HepG2 (cell line): ENCODE results near the gene ORC4. TPM values are rescaled to one million over a fixed set of nuclear protein-coding genes. Genes with fewer than 3 reads are reported as not detected.

Experiments used
- GABPB1 ChIP-seq: IDR thresholded peaks from 2 replicates; pipeline ENCODE4 v1.6.1; 2016; ENCODE audit warnings: mild to moderate bottlenecking, missing genetic modification reagents, moderate library complexity, missing compliant biosample characterization
- HNRNPLL ChIP-seq: fragments of 200-400 bp; formaldehyde crosslinking; IDR thresholded peaks from 2 replicates; pipeline ENCODE4 v1.6.1; 2017; ENCODE audit warnings: mild to moderate bottlenecking, low read depth, low read length; ENCODE audit not compliant: poor library complexity, severe bottlenecking
- HOXA5 ChIP-seq: sonication (generic); formaldehyde crosslinking; IDR thresholded peaks from 2 replicates; pipeline ENCODE4 v1.4.0; 2020; ENCODE audit warnings: missing genetic modification reagents
- NR1H2 ChIP-seq: sonication (generic); formaldehyde crosslinking; IDR thresholded peaks from 2 replicates; pipeline ENCODE4 v1.8.1; 2022; ENCODE audit warnings: low read depth, missing genetic modification reagents, borderline replicate concordance
- ZNF343 ChIP-seq: sonication (generic); formaldehyde crosslinking; IDR thresholded peaks from 2 replicates; pipeline ENCODE4 v1.4.0; 2020; ENCODE audit warnings: mild to moderate bottlenecking, missing genetic modification reagents
- ZNF530 ChIP-seq: sonication (generic); formaldehyde crosslinking; IDR thresholded peaks from 2 replicates; pipeline ENCODE4 v1.5.0; 2020; ENCODE audit warnings: low read depth, mild to moderate bottlenecking, missing genetic modification reagents
- ZNF569 ChIP-seq: sonication (generic); formaldehyde crosslinking; IDR thresholded peaks from 2 replicates; pipeline ENCODE4 v1.5.0; 2020; ENCODE audit warnings: mild to moderate bottlenecking, missing genetic modification reagents, moderate library complexity, borderline replicate concordance
- ZNF792 ChIP-seq: IDR thresholded peaks from 2 replicates; pipeline ENCODE4 v1.6.1; 2016
- polyA plus RNA-seq, 8 experiments: library from polyadenylated mRNA; depleted of rRNA in 3 of 8; stranded (reverse) in 7 of 8; unstranded in 1 of 8; fragments of >200 nt; fragmentation: Illumina TruSeq in 4 of 8; extraction: Trizol in 4 of 8; gene quantifications; 2 replicates each; pipeline versions ENCODE4 v1.2.1 to v1.2.3, GENCODE V29; 2011 to 2016; ENCODE audit warnings: low read depth in 4 of 8, missing spikeins in 1 of 8, mixed read lengths in 1 of 8; ENCODE audit not compliant: insufficient read depth in 1 of 8
- total RNA-seq, 5 experiments: library from RNA; depleted of rRNA; stranded (reverse); fragments of >200 nt; fragmentation: Illumina TruSeq; extraction: Trizol; gene quantifications; 2 replicates each; pipeline ENCODE4 v1.2.3, GENCODE V29; 2016; ENCODE audit warnings: low read depth in 1 of 5
- TF ChIP-seq, protein P1 (sequence below): IDR thresholded peaks from 2 replicates; pipeline ENCODE4 v1.6.1; 2016; ENCODE audit warnings: mild to moderate bottlenecking
- TF ChIP-seq, protein P2 (sequence below): sonication (generic); formaldehyde crosslinking; IDR thresholded peaks from 2 replicates; pipeline ENCODE4 v1.8.0; 2022; ENCODE audit warnings: missing genetic modification reagents, mild to moderate bottlenecking, moderate library complexity, borderline replicate concordance
- TF ChIP-seq, protein P3 (sequence below): sonication (generic); formaldehyde crosslinking; IDR thresholded peaks from 2 replicates; pipeline ENCODE4 v1.4.0; 2020; ENCODE audit warnings: missing genetic modification reagents
- TF ChIP-seq, protein P4 (sequence below): sonication (generic); formaldehyde crosslinking; IDR thresholded peaks from 2 replicates; pipeline ENCODE4 v1.8.0; 2022; ENCODE audit warnings: mild to moderate bottlenecking, missing genetic modification reagents, moderate library complexity
- TF ChIP-seq, protein P5 (sequence below), 2 experiments: IDR thresholded peaks; 2 replicates each; pipeline ENCODE4 v1.6.1; 2011 to 2012; ENCODE audit warnings: low read length in 2 of 2, borderline replicate concordance in 1 of 2, low read depth in 1 of 2, mild to moderate bottlenecking in 1 of 2, moderate library complexity in 1 of 2

ORC4 gene
- total and polyA plus RNA-seq, 2 of the 13 experiments (the other 11 are each of a cell fraction or from before 2014, with no cell fraction given) = 28.6 to 84.8 TPM

DNA sequence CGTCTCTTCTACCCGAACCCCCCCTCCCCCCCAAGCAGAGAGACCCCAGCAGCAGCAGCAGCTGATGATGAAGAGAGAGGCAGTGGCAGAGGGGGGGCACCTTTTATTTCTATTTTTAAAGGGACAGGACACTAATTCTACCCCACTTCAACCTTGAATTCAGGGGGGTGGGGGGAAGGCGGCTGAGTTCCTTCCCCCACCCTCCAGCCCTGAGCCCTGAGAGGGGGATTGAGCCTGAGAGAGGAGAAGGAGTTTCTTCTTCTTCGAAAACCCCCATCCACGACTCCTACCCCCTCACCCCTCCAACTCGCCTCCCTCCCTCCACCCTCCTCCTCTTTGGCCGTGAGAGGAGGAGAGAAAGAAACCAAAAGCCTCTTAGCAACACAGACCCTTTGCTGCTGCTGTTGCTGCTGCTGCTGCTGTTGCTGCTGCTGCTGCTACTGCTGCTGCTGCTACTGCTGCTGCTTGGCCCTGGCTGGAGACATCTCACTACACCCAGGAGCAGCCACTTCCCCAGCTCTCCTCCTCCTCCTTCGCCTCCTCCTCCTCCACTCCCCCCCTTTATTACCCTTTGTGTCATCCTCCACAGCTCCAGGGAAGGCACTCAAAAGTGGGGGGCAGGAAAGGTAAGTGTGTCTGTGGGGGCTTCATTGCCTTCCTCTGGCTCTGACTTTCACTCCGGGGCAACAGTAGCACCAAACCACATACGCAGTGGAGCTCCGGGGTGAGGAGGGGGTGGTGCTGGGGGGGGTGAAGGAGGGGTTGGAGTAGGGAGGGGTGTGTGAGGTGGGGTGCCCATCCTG, 723 bp upstream of the ORC4 start, which contains the start of gene MBD5 (continued):
- TF ChIP-seq, protein P1, sequence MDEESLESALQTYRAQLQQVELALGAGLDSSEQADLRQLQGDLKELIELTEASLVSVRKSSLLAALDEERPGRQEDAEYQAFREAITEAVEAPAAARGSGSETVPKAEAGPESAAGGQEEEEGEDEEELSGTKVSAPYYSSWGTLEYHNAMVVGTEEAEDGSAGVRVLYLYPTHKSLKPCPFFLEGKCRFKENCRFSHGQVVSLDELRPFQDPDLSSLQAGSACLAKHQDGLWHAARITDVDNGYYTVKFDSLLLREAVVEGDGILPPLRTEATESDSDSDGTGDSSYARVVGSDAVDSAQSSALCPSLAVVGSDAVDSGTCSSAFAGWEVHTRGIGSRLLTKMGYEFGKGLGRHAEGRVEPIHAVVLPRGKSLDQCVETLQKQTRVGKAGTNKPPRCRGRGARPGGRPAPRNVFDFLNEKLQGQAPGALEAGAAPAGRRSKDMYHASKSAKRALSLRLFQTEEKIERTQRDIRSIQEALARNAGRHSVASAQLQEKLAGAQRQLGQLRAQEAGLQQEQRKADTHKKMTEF (CRISPR knock-in tag) = no peak
- TF ChIP-seq, protein P2, sequence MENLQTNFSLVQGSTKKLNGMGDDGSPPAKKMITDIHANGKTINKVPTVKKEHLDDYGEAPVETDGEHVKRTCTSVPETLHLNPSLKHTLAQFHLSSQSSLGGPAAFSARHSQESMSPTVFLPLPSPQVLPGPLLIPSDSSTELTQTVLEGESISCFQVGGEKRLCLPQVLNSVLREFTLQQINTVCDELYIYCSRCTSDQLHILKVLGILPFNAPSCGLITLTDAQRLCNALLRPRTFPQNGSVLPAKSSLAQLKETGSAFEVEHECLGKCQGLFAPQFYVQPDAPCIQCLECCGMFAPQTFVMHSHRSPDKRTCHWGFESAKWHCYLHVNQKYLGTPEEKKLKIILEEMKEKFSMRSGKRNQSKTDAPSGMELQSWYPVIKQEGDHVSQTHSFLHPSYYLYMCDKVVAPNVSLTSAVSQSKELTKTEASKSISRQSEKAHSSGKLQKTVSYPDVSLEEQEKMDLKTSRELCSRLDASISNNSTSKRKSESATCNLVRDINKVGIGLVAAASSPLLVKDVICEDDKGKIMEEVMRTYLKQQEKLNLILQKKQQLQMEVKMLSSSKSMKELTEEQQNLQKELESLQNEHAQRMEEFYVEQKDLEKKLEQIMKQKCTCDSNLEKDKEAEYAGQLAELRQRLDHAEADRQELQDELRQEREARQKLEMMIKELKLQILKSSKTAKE (CRISPR knock-in tag) = 0 out of 2 replicates have a peak, but pooled peaks have one; percentile 36
- TF ChIP-seq, protein P3, sequence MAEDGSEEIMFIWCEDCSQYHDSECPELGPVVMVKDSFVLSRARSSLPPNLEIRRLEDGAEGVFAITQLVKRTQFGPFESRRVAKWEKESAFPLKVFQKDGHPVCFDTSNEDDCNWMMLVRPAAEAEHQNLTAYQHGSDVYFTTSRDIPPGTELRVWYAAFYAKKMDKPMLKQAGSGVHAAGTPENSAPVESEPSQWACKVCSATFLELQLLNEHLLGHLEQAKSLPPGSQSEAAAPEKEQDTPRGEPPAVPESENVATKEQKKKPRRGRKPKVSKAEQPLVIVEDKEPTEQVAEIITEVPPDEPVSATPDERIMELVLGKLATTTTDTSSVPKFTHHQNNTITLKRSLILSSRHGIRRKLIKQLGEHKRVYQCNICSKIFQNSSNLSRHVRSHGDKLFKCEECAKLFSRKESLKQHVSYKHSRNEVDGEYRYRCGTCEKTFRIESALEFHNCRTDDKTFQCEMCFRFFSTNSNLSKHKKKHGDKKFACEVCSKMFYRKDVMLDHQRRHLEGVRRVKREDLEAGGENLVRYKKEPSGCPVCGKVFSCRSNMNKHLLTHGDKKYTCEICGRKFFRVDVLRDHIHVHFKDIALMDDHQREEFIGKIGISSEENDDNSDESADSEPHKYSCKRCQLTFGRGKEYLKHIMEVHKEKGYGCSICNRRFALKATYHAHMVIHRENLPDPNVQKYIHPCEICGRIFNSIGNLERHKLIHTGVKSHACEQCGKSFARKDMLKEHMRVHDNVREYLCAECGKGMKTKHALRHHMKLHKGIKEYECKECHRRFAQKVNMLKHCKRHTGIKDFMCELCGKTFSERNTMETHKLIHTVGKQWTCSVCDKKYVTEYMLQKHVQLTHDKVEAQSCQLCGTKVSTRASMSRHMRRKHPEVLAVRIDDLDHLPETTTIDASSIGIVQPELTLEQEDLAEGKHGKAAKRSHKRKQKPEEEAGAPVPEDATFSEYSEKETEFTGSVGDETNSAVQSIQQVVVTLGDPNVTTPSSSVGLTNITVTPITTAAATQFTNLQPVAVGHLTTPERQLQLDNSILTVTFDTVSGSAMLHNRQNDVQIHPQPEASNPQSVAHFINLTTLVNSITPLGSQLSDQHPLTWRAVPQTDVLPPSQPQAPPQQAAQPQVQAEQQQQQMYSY (CRISPR knock-in tag) = no peak
- TF ChIP-seq, protein P4, sequence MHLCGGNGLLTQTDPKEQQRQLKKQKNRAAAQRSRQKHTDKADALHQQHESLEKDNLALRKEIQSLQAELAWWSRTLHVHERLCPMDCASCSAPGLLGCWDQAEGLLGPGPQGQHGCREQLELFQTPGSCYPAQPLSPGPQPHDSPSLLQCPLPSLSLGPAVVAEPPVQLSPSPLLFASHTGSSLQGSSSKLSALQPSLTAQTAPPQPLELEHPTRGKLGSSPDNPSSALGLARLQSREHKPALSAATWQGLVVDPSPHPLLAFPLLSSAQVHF = 0 out of 2 replicates have a peak, but pooled peaks have one; percentile 58
- TF ChIP-seq ZNF343 (CRISPR knock-in tag) (no peak), GABPB1 (CRISPR knock-in tag) (no peak), ZNF569 (0 out of 2 replicates have a peak, but pooled peaks have one; percentile 45), ZNF792 (CRISPR knock-in tag) (no peak), ZNF530 (no peak), NR1H2 (CRISPR knock-in tag) (no peak), HNRNPLL (no peak), HOXA5 (no peak)
- TF ChIP-seq, protein P5, sequence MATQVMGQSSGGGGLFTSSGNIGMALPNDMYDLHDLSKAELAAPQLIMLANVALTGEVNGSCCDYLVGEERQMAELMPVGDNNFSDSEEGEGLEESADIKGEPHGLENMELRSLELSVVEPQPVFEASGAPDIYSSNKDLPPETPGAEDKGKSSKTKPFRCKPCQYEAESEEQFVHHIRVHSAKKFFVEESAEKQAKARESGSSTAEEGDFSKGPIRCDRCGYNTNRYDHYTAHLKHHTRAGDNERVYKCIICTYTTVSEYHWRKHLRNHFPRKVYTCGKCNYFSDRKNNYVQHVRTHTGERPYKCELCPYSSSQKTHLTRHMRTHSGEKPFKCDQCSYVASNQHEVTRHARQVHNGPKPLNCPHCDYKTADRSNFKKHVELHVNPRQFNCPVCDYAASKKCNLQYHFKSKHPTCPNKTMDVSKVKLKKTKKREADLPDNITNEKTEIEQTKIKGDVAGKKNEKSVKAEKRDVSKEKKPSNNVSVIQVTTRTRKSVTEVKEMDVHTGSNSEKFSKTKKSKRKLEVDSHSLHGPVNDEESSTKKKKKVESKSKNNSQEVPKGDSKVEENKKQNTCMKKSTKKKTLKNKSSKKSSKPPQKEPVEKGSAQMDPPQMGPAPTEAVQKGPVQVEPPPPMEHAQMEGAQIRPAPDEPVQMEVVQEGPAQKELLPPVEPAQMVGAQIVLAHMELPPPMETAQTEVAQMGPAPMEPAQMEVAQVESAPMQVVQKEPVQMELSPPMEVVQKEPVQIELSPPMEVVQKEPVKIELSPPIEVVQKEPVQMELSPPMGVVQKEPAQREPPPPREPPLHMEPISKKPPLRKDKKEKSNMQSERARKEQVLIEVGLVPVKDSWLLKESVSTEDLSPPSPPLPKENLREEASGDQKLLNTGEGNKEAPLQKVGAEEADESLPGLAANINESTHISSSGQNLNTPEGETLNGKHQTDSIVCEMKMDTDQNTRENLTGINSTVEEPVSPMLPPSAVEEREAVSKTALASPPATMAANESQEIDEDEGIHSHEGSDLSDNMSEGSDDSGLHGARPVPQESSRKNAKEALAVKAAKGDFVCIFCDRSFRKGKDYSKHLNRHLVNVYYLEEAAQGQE (IDR thresholded peaks at IDR 0.05; ENCODE audit: borderline replicate concordance in 1 of 2, low read depth in 1 of 2, low read length in 2 of 2) = peak in 1 of 2 experiments; percentile 36; a peak in 1 of 4 replicates
